Activated naive CD4-positive, alpha-beta T cell treated with anti-CD3 and anti-CD28 coated beads, Interleukin-2, amount 50 U/mL, for 24 hours (primary cell): ENCODE data around the gene TAX1BP3.
"Not testable (repeated sequence)": the region's sequence is repeated elsewhere in the genome, so short reads cannot be mapped to it uniquely, and the experiment has no call there.

ENCODE experiments used
- H3K27ac Mint-ChIP-seq: one replicate; pipeline ENCODE4 v1.8.0; 2021; ENCODE audit warnings: mild to moderate bottlenecking, mixed read lengths
- H3K27me3 Mint-ChIP-seq: one replicate; pipeline ENCODE4 v1.8.0; 2021; ENCODE audit warnings: mixed read lengths
- H3K36me3 Mint-ChIP-seq: one replicate; pipeline ENCODE4 v1.8.0; 2021; ENCODE audit warnings: mixed read lengths
- H3K4me1 Mint-ChIP-seq: one replicate; pipeline ENCODE4 v1.8.0; 2021; ENCODE audit warnings: mixed read lengths
- H3K4me3 Mint-ChIP-seq: one replicate; pipeline ENCODE4 v1.8.0; 2021; ENCODE audit warnings: mild to moderate bottlenecking, mixed read lengths
- H3K9me3 Mint-ChIP-seq: one replicate; pipeline ENCODE4 v1.8.0; 2021; ENCODE audit warnings: mixed read lengths

The TAX1BP3 gene, protein sequence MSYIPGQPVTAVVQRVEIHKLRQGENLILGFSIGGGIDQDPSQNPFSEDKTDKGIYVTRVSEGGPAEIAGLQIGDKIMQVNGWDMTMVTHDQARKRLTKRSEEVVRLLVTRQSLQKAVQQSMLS

DNA sequence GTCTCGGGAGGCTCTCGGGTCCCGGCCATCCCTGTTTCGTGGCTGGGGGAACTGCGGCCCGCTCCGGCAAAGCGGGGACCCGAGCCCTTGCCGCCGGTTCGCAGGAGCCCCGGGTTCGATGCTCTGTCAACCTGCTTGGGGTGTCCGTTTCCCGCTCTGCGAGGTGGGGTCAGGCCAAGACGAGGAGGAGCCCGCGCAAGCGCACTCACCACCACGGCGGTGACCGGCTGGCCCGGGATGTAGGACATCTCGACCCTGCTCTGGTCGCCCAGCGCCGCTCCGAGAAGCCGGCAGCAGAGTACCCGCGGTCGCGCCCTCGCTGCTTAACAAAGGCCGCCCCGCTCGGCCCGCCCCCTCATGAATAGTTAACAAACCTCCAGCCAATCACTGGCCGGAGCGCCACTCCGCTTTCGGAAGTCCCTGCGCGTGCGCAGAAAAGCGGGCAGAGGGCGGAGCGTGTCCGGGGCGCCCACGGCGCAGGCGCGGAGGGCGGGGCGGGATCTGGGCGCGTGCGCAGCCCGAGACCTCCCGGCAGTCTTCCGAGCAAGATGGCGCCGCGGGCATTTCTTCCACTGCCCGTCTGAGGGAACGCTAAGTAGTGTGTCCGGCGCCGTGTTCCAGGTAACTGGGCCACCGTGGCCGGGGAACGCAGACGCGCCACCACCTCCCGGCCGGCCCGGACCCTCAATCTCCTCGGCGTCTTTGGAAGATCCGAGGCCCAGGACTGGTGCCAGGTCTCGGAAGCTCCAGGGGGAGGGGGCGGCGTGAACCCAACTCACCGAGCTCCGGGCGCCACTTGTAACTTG lies at the start of gene TAX1BP3, which contains the start of gene EMC6:
Gene TAX1BP3 (minus strand): TSS at position 300 of the 806 bp plus-strand sequence. CDS start 52 bp downstream, at position 248.
Gene EMC6 (plus strand): TSS at position 534 of the 806 bp plus-strand sequence. CDS start 335 bp downstream, outside the sequence.
- Mint-ChIP-seq H3K4me3 (peak within 1 kb of the TSS; percentile 98), H3K27ac (peak within 1 kb of the TSS; percentile 97), H3K4me1 (peaks cover 25% of the 10 kb centered on the region), H3K9me3 (no peaks in the 10 kb centered on the region), H3K27me3 (no peaks in the 10 kb centered on the region), H3K36me3 (no peaks in the 10 kb centered on the region)

DNA sequence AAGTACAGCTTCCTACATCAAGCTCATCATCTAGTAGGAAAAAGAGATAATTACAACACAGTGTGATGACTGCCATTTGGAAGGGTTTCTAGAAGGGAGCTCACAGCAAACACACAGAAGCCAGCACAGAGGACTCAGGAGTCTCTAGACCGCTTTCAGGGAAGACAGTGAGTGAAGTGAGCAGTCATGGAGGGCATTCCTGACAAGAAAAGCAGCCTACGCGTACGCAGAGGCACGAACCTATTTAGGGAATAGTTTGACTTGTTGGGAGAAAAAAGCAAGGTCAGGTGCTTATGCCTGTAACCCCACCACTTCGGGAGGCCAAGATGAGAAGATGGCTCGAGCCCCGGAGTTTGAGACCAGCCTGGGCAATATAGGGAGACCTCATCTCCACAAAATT lies 46.9 kb upstream of the TAX1BP3 start:
- Mint-ChIP-seq H3K27ac (peak overlapping the region; percentile 76), H3K4me1 (peaks cover 33% of the 10 kb centered on the region), H3K36me3 (peaks cover 16% of the 10 kb centered on the region), H3K9me3 (no peaks in the 10 kb centered on the region), H3K4me3 (no peak overlapping the region), H3K27me3 (no peaks in the 10 kb centered on the region)

DNA sequence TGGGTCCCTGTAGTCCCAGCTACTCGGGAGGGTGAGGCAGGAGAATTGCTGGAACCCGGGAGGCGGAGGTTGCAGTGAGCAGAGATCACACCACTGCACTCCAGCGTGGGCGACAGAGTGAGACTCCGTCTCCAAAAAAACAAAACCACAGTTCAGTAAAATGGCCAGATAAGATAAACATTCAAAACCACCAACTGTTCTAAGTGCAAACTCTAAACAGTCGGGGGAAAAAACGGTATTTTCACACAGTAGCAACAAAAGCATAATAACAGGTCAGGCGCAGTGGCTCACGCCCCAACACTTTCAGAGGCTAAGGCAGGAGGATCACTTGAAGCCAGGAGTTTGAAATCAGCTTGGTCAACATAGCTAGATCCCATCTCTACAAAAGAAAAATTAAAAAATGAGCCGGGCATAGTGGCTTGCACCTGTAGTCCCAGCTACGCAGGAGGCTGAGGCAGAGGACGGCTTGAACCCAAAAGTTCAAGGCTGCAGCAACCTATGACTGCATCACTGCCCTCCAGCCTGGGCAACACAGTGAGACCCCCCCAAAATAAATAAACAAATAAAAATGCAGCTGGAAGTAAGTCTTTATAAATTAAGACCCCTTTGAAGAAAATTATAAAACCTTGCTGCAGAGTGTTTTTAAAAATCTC lies 44.6 kb upstream of the TAX1BP3 start:
- Mint-ChIP-seq H3K4me3 (no peak overlapping the region), H3K4me1 (peaks cover 35% of the 10 kb centered on the region), H3K36me3 (peaks cover 16% of the 10 kb centered on the region), H3K27ac (no peak overlapping the region), H3K9me3 (no peaks in the 10 kb centered on the region), H3K27me3 (no peaks in the 10 kb centered on the region)

DNA sequence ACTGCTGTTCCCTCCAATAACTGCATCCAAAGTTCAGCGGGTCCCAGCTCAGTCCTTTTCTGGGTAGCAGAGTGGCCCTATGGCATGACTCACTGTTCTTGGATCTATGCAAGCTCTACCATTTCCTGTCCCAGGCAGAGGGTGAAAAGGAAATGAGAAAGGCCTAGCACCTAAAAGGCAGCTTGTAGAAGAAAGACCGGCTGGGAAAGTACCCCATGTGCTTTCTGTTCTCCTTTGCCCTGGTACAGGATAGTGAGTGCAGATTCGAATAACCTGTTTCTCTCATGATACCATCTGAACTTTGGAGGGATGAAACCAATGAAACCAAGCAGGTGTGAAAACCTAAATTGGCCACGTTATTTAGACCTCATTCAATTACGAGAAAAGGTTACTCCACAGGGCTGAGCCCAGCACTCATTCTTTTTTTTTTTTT lies 42.6 kb upstream of the TAX1BP3 start:
- Mint-ChIP-seq H3K36me3 (peaks cover 16% of the 10 kb centered on the region), H3K27me3 (no peaks in the 10 kb centered on the region), H3K4me1 (peaks cover 35% of the 10 kb centered on the region), H3K4me3 (peak overlapping the region; percentile 43), H3K27ac (peak overlapping the region; percentile 93), H3K9me3 (no peaks in the 10 kb centered on the region)

DNA sequence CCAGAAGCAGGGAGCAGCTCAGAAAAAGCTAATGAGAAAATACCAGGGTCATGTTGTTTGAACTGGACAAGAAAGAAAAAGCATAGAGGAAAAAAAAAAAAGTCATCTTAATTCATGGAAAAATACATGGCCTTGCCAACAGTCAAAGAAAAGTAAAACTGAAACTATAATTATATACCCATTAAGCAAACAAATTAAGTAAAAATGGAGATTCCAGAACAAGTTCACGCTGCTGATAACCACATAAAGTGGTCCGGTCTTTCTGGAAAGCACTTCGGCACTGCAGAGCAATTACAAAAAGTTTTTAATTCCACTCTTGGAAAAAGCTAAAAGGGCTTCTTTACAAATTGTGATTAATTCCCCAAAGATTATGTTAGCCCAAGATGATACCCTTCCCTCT lies 40.0 kb upstream of the TAX1BP3 start:
- no peaks in the 10 kb centered on the region for H3K9me3 Mint-ChIP-seq
- H3K4me1 Mint-ChIP-seq = peaks cover 35% of the 10 kb centered on the region
- H3K27ac Mint-ChIP-seq = peak overlapping the region; percentile 72
- H3K36me3 Mint-ChIP-seq = peaks cover 10% of the 10 kb centered on the region
- no peaks in the 10 kb centered on the region for H3K27me3 Mint-ChIP-seq
- no peak overlapping the region for H3K4me3 Mint-ChIP-seq

DNA sequence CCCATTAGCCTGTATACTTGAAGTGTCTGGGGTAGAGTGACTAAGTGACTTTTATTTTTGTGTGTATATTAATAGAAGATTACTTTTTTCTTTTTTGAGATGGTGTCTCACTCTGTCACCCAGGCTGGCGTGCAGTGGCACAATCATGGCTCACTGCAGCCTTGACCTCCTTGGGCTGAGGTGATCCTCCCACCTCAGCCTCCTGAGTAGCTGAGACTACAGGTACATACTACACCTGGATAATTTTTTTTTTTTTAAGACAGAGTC lies 37.3 kb upstream of the TAX1BP3 start:
- peaks cover 15% of the 10 kb centered on the region for H3K4me1 Mint-ChIP-seq
- not testable (repeated sequence) for H3K27me3 Mint-ChIP-seq, H3K9me3 Mint-ChIP-seq, H3K27ac Mint-ChIP-seq, H3K36me3 Mint-ChIP-seq, H3K4me3 Mint-ChIP-seq

DNA sequence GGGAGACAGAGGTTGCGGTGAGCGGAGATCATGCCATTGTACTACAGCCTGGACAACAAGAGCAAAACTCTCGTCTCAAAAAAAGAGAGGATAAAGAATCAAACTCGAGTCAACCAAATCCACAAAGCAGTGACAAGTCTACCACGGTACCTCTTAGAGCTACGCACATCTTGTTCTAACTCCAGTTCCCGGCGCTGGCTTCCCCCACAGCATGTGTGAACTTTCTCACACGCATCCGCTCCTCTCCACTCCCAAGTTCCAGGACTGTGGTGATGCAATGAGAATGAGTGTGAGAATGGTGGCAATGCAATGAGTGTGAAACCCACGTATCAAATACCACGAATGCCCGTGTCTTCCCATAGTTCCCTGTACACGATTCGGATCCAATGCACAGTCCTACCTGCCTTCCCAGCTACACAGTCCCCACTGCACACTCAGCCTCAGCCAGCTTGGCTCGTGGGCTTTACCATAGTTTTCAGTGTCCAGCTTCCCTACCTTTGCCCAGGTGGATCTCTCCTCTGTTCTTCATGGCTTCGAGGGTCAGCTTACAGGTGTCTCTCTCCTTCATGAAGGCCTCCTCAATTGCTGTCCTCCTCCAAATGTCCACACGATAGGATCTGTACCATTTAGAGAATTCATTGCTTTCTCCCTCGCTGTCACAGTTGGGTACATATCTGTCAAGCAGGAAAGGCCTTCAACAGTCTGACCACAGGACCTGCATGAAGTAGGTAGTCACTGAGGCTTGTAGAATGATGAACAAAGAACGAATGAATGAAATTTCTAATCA lies 36.7 kb upstream of the TAX1BP3 start:
- Mint-ChIP-seq H3K4me1 (peaks cover 13% of the 10 kb centered on the region), H3K27ac (peak overlapping the region; percentile 8)

DNA sequence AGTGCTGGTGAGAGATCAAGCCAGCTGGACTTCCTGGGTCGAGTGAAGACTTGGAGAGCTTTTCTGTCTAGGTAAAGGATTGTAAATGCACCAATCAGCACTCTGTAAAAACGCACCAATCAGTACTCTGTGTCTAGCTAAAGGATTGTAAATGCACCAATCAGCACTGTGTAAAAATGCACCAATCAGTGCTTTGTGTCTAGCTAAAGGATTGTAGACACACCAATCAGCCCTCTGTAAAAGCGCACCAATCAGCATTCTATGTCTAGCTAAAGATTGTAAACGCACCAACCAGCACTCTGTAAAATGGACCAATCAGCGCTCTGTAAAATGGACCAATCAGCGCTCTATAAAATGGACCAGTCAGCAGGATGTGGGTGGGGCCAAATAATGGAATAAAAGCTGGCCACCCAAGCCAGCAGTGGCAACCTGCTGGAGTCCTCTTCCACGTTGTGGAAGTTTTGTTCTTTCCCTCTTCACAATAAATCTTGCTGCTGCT lies 33.7 kb upstream of the TAX1BP3 start:
- H3K4me3 Mint-ChIP-seq, H3K4me1 Mint-ChIP-seq, H3K27me3 Mint-ChIP-seq, H3K36me3 Mint-ChIP-seq, H3K9me3 Mint-ChIP-seq, H3K27ac Mint-ChIP-seq: not testable (repeated sequence)

More for the DNA sequence above, 36.7 kb upstream of the TAX1BP3 start:
- Mint-ChIP-seq H3K27me3 (no peaks in the 10 kb centered on the region), H3K36me3 (no peaks in the 10 kb centered on the region), H3K9me3 (no peaks in the 10 kb centered on the region), H3K4me3 (no peak overlapping the region)

DNA sequence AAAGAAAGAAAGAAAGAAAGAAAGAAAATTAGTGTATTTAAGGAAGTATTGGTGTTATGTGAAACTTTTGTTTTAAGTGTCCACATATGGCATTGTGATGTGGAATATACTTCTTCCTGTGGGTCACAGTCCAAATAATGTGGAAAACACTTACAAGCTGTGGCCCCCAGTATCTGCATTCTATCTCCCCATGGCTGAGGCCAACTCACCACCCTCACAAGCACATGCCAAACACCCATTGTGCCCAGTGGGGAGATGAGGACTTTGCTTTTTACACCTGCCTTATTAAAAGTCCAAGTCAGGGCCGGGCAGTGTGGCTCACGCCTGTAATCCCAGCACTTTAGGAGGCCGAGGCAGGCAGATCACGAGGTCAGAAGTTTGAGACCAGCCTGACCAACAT lies 31.6 kb upstream of the TAX1BP3 start:
- Mint-ChIP-seq H3K4me1 (no peaks in the 10 kb centered on the region), H3K9me3 (no peaks in the 10 kb centered on the region), H3K36me3 (no peaks in the 10 kb centered on the region), H3K4me3 (no peak overlapping the region), H3K27ac (no peak overlapping the region), H3K27me3 (no peaks in the 10 kb centered on the region)

DNA sequence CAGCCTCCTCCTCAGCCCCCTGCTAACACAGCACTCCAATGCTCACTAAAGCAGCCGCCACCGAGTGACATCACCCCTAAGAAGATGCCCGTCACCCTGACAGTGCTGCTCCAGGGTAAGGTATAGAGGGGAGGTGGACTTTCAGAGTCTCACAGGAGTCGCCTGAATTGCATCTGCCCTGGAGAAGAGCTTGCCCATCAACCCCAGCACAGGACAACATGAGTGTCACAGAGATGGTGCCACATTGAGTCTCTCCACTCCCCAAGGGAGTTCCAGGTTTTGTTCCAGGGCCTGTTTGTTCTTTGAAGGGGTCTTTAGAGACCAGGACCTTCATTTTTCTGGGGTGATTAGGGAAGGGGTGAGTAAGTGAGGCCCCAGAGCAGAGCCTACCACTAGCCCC lies 29.8 kb upstream of the TAX1BP3 start:
- Mint-ChIP-seq H3K36me3 (no peaks in the 10 kb centered on the region), H3K9me3 (no peaks in the 10 kb centered on the region), H3K27me3 (no peaks in the 10 kb centered on the region), H3K27ac (peak overlapping the region; percentile 17), H3K4me1 (peaks cover 15% of the 10 kb centered on the region), H3K4me3 (no peak overlapping the region)

DNA sequence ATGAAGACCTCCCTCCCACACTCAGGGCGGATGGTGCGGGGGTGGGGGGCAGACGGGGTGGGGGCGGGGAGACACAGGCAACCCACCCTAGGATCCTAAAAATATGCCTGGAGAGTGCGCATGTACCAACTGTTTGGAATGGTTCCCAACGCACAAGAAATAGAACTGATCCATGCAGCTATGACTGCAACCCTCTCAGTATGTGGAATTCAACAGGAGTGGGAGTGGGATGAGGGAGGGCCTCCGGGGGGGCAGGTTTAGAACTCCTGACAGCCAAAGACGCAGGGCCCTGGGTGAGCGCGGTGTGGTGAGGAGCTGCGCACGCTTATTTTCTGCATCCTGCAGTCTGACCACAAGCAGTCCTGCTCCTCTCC lies 28.7 kb upstream of the TAX1BP3 start:
- no peaks in the 10 kb centered on the region for H3K9me3 Mint-ChIP-seq
- H3K36me3 Mint-ChIP-seq = no peaks in the 10 kb centered on the region
- H3K27me3 Mint-ChIP-seq = no peaks in the 10 kb centered on the region
- H3K27ac Mint-ChIP-seq = no peak overlapping the region
- H3K4me1 Mint-ChIP-seq = peaks cover 18% of the 10 kb centered on the region
- H3K4me3 Mint-ChIP-seq = no peak overlapping the region

DNA sequence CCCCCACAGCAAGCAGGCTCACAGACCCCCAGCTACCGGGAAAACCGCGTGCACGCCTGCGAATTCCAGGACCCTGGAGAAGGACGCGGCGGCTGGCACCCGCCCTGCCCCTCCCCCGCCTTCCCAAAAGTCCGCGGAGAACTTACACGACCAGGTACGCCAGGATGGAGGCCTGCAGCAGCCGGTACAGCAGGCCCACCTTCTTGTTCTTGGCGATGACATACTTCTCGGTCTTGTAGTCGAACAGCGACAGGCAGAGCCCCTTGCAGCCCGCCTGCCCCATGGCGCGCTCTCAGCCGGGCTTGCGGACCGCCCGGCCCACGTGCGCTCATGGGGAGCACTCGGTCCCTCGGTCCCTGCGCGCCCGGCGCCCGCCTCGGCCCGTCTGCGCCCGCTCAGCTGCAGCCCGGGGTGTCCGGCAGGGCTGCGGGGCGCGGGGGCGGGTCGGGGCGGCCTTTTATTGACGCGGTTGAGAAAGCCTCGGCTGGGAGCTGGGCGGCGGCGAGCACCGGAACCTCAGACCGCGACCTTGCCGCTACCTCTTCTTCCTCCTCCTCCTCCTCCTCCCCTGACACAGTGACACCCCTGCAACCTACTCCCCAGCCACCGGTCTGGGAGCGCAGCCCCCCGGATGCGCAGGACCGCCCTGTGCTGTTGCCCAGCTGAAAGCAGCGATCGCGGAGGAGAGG lies 27.5 kb upstream of the TAX1BP3 start, which contains the start of gene P2RX5:
Gene P2RX5 (minus strand): TSS at position 433 of the 689 bp plus-strand sequence. CDS start 150 bp downstream, at position 283.
- Mint-ChIP-seq H3K4me3 (peak within 1 kb of the TSS; percentile 92), H3K9me3 (no peaks in the 10 kb centered on the region), H3K27me3 (no peaks in the 10 kb centered on the region), H3K36me3 (no peaks in the 10 kb centered on the region), H3K4me1 (peaks cover 18% of the 10 kb centered on the region), H3K27ac (peak within 1 kb of the TSS; percentile 23)

DNA sequence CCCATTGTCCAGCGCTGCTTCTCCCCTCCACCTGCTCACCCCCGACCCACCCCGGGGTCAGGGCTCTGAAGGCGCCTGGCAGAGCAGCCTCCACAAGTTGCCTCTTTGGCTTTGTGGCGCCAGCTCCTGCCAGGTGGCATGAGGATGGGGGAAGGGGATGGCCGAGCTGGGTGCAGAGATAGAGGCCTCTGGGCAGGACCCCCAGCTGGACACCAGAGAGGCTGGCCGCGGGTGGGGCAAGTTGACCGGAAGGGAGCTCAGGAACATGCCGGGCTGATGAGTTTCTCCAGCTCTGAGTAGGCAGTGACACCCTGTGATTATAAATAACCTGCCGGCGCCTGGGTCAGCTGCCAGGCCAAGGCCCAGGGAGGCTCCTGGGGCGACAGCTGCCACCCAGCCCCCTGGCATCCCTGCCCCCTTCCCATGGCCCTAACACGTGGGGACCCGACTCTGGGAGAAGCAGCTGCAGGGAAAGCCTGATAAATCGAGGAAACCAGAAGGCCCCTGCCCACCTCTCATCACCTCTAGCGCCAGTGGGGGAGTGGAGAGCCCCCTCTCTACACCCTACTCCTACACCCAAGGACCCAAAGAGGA lies 26.8 kb upstream of the TAX1BP3 start:
- no peaks in the 10 kb centered on the region for H3K9me3 Mint-ChIP-seq
- no peaks in the 10 kb centered on the region for H3K27me3 Mint-ChIP-seq
- H3K4me3 Mint-ChIP-seq = peak overlapping the region; percentile 76
- peaks cover 18% of the 10 kb centered on the region for H3K4me1 Mint-ChIP-seq
- no peaks in the 10 kb centered on the region for H3K36me3 Mint-ChIP-seq
- no peak overlapping the region for H3K27ac Mint-ChIP-seq

DNA sequence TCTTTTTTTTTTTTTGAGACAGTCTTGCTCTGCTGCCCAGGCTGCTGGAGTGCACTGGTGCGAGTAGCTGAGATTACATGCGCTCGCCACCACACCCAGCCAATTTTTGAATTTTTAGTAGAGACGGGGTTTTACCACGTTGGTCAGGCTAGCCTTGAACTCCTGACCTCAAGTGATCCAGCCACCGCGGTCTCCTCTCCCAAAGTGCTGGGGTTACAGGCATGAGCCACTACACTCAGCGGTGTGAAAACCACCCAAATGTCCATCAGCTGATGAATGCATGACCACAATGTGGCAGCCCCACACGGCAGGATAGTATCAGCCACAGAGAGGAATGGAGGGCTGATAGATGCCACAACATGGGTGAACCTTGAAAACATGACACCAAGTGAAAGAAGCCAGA lies 25.5 kb upstream of the TAX1BP3 start:
- Mint-ChIP-seq H3K9me3 (no peaks in the 10 kb centered on the region), H3K27ac (peak overlapping the region; percentile 11), H3K4me1 (peaks cover 18% of the 10 kb centered on the region), H3K27me3 (no peaks in the 10 kb centered on the region), H3K36me3 (no peaks in the 10 kb centered on the region), H3K4me3 (peak overlapping the region; percentile 60)

DNA sequence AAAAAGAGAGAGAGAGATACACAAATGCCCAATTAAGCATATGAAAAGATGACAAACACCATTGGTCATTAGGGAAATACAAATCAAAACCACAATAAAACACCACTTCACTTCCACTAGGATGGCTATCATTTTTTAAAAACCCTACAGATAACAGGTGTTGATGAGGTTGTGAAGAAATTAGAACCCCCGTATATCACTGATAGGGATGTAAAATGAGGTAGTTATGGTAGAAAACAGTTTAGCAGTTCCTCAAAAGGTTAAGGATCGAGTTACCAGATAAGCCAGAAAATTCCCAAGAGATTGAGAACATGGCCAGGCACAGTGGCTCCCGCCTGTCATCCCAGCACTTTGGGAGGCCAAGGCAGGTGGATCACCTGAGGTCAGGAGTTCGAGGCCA lies 24.8 kb upstream of the TAX1BP3 start:
- H3K27ac Mint-ChIP-seq = no peak overlapping the region

More for the DNA sequence above, 24.8 kb upstream of the TAX1BP3 start:
- Mint-ChIP-seq H3K9me3 (no peaks in the 10 kb centered on the region), H3K36me3 (no peaks in the 10 kb centered on the region), H3K4me1 (peaks cover 18% of the 10 kb centered on the region), H3K4me3 (peak overlapping the region; percentile 19), H3K27me3 (no peaks in the 10 kb centered on the region)
